Measurements from ENCODE around the gene TMEM44. TPM values are rescaled to one million over a fixed set of nuclear protein-coding genes. Genes with fewer than 3 reads are reported as not detected.

TMEM44 gene
- total and polyA plus RNA-seq, 11 donors, result 3.8 to 8.5 (median 4.7) TPM

- intact Hi-C loops (cut with DNase I), result loop anchor here in 3 of 10 donors (2.0 to 5.0 kb wide), 3 partner anchors 91 to 106 kb away; partner anchors contain the start of gene ATP13A3 (in 1 of the 3)
These were observed 55.0 kb downstream of the TMEM44 start for GRCh38 chr3:194577986-194578905.

GRCh38 chr3:194575484-194576210 is 57.6 kb downstream of the TMEM44 start:
- peaks cover 0 to 80% (median 41%) of the 10 kb centered on the region in 12 donors for H3K4me1 ChIP-seq
- 78 to 85% (median 83%) methylated on average over 9 of the region's 9 CpGs for WGBS, 4 donors
- peak in 2 of 4 donors; percentile 6 to 18 for ATAC-seq
- no peaks in the 10 kb centered on the region for H3K9me3 ChIP-seq
- H3K36me3 ChIP-seq, result no peaks in the 10 kb centered on the region
- peak in 2 of 5 donors; percentile 46 to 56 for DNase-seq
- H3K27ac ChIP-seq, result peak overlapping the region in 8 of 12 donors; percentile 15 to 87 (median 41)
- intact Hi-C loops (cut with DNase I), result loop anchor here in 2 of 10 donors (5.0 kb wide), 2 partner anchors 88 to 103 kb away; partner anchors contain the start of gene ATP13A3 (in 1 of the 2)
- TF ChIP-seq CTCF (IDR thresholded peaks at IDR 0.05), result no peak
- TF ChIP-seq POLR2A (IDR thresholded peaks at IDR 0.05), result no peak
- no peak overlapping the region for H3K4me3 ChIP-seq
- H3K27me3 ChIP-seq, result no peaks in the 10 kb centered on the region

More at GRCh38 chr3:194577986-194578905, 55.0 kb downstream of the TMEM44 start:
- TF ChIP-seq POLR2A (IDR thresholded peaks at IDR 0.05) (no peak), CTCF (IDR thresholded peaks at IDR 0.05) (no peak)
- WGBS, 4 donors, result 49 to 62% (median 52%) methylated on average over 9 of the region's 9 CpGs
- Histone ChIP-seq H3K9me3 (no peaks in the 10 kb centered on the region), H3K27ac (peak overlapping the region in 10 of 12 donors; percentile 15 to 93 (median 74)), H3K4me3 (no peak overlapping the region), H3K4me1 (peaks cover 0 to 58% (median 20%) of the 10 kb centered on the region in 12 donors), H3K36me3 (no peaks in the 10 kb centered on the region), H3K27me3 (no peaks in the 10 kb centered on the region)
- peak in 3 of 4 donors; percentile 12 to 69 (median 47) for ATAC-seq
- peak in 3 of 5 donors; percentile 40 to 85 (median 75) for DNase-seq

GRCh38 chr3:194574639-194575483 is 58.4 kb downstream of the TMEM44 start:
- TF ChIP-seq POLR2A (IDR thresholded peaks at IDR 0.05), result no peak
- TF ChIP-seq CTCF (IDR thresholded peaks at IDR 0.05), result peak in 1 of 12 donors; percentile 12
- no peaks in the 10 kb centered on the region for H3K9me3 ChIP-seq
- H3K36me3 ChIP-seq, result no peaks in the 10 kb centered on the region
- ATAC-seq, result no peak
- peak in 1 of 5 donors; percentile 44 for DNase-seq
- 52 to 62% (median 54%) methylated on average over 15 of the region's 15 CpGs for WGBS, 4 donors
- H3K27ac ChIP-seq, result peak overlapping the region in 8 of 12 donors; percentile 25 to 87 (median 41)
- H3K27me3 ChIP-seq, result no peaks in the 10 kb centered on the region
- H3K4me3 ChIP-seq, result no peak overlapping the region
- H3K4me1 ChIP-seq, result peaks cover 0 to 87% (median 41%) of the 10 kb centered on the region in 12 donors
- intact Hi-C loops (cut with DNase I), result loop anchor here in 9 of 10 donors (1.0 to 5.0 kb wide), 5 partner anchors 48 to 103 kb away; partner anchors contain the start of gene ATP13A3 (in 6 of the 9)

Data from heart left ventricle (tissue), 16 donors.